SK-N-SH (cell line): ENCODE measurements around the gene DMD. TPM values are rescaled to one million over a fixed set of nuclear protein-coding genes. Genes with fewer than 3 reads are reported as not detected.

Source experiments
- CTCF ChIA-PET: fragments of 300-600, 350-600 bp; formaldehyde crosslinking; extraction: SDS; loops from one replicate; lab custom pipeline; 2021; lab: Yijun Ruan, JAX
- POLR2A ChIA-PET: fragments of 350-600 bp; sonication (Branson Sonifier 250); formaldehyde crosslinking; extraction: SDS; loops from one replicate; lab custom pipeline; 2020; ENCODE audit warnings: antibody characterized with exemption, inconsistent platforms; lab: Yijun Ruan, JAX
- DNase-seq: peaks from one replicate; pipeline ENCODE4 v3.0.0; 2012
- H2AFZ ChIP-seq: fragments of 200-600 bp; sonication (generic); 2 replicates; pipeline ENCODE4 v1.8.1; 2016; ENCODE audit warnings: antibody characterized with exemption, mild to moderate bottlenecking, low read depth
- H3F3A ChIP-seq: fragments of 200-600 bp; sonication (generic); replicated peaks from 2 replicates; pipeline ENCODE3; 2016; ENCODE audit warnings: antibody characterized with exemption, mild to moderate bottlenecking; ENCODE audit not compliant: insufficient read depth
- H3K27ac ChIP-seq, 2 experiments: fragments of 200-500 bp in 1 of 2; fragments of 200-600 bp in 1 of 2; sonication (Bioruptor generic) in 1 of 2; sonication (generic), shearing (Covaris generic) in 1 of 2; 2 replicates each; pipeline versions ENCODE4 v1.5.1 to v1.6.1; 2014 to 2016; ENCODE audit warnings: low read depth in 2 of 2, inconsistent platforms in 1 of 2, low read length in 1 of 2, mild to moderate bottlenecking in 1 of 2, mixed read lengths in 1 of 2
- H3K27me3 ChIP-seq: fragments of 200-600 bp; sonication (generic), shearing (Covaris generic); 2 replicates; pipeline ENCODE4 v1.6.1; 2016; ENCODE audit warnings: mixed run types; ENCODE audit not compliant: insufficient read depth
- H3K36me3 ChIP-seq, 2 experiments: fragments of 200-500 bp in 1 of 2; fragments of 200-600 bp in 1 of 2; sonication (Bioruptor generic) in 1 of 2; sonication (generic) in 1 of 2; replicated peaks in 1 of 2; 2 replicates each; pipeline versions ENCODE3 to v1.5.1; 2014 to 2016; ENCODE audit warnings: low read length in 1 of 2, mild to moderate bottlenecking in 1 of 2; ENCODE audit not compliant: insufficient read depth in 2 of 2, control insufficient read depth in 1 of 2
- H3K4me1 ChIP-seq, 2 experiments: fragments of 200-500 bp in 1 of 2; fragments of 200-600 bp in 1 of 2; sonication (Bioruptor generic) in 1 of 2; sonication (generic), shearing (Covaris generic) in 1 of 2; 2 replicates each; pipeline versions ENCODE4 v1.5.1 to v1.6.1; 2014 to 2016; ENCODE audit warnings: low read depth in 1 of 2, low read length in 1 of 2, mixed run types in 1 of 2; ENCODE audit not compliant: insufficient read depth in 2 of 2, control insufficient read depth in 1 of 2
- H3K4me2 ChIP-seq: fragments of 200-600 bp; sonication (generic), shearing (Covaris generic); 2 replicates; pipeline ENCODE4 v1.6.1; 2017; ENCODE audit warnings: mixed run types
- H3K4me3 ChIP-seq, 2 experiments: fragments of 200-500 bp in 1 of 2; fragments of 200-600 bp in 1 of 2; sonication (Bioruptor generic) in 1 of 2; sonication (generic), shearing (Covaris generic) in 1 of 2; 2 replicates each; pipeline versions ENCODE4 v1.5.1 to v1.8.1; 2014 to 2016; ENCODE audit warnings: low read depth in 2 of 2, inconsistent platforms in 1 of 2, low read length in 1 of 2, mild to moderate bottlenecking in 1 of 2, mixed read lengths in 1 of 2, moderate library complexity in 1 of 2
- H3K79me2 ChIP-seq: fragments of 200-600 bp; sonication (generic); 2 replicates; pipeline ENCODE4 v1.8.1; 2017; ENCODE audit warnings: mild to moderate bottlenecking; ENCODE audit not compliant: insufficient read depth
- H3K9ac ChIP-seq: fragments of 200-600 bp; sonication (generic); 2 replicates; pipeline ENCODE4 v1.6.1; 2017; ENCODE audit warnings: mixed run types
- H3K9me2 ChIP-seq: fragments of 200-600 bp; sonication (generic); 2 replicates; pipeline ENCODE4 v1.6.1; 2017; ENCODE audit warnings: mixed run types
- H3K9me3 ChIP-seq: fragments of 200-600 bp; sonication (generic); 2 replicates; pipeline ENCODE4 v1.6.1; 2017; ENCODE audit warnings: mixed run types, mild to moderate bottlenecking, moderate library complexity
- H4K20me1 ChIP-seq: fragments of 200-600 bp; sonication (generic); 2 replicates; pipeline ENCODE4 v1.6.1; 2017; ENCODE audit warnings: mild to moderate bottlenecking, mixed run types; ENCODE audit not compliant: insufficient read depth
- CHD2 ChIP-seq: fragments of 150-350 bp; IDR thresholded peaks from 2 replicates; pipeline ENCODE4 v1.6.1; 2018; ENCODE audit warnings: low read length; ENCODE audit not compliant: partially characterized antibody
- EP300 ChIP-seq, 2 experiments: IDR thresholded peaks; 2 replicates each; pipeline versions ENCODE4 v1.4.0 to v1.6.1; 2012; ENCODE audit warnings: borderline replicate concordance in 1 of 2, low read depth in 1 of 2, low read length in 1 of 2
- FOXM1 ChIP-seq: IDR thresholded peaks from 2 replicates; pipeline ENCODE4 v1.4.0; 2012; ENCODE audit warnings: low read depth, mild to moderate bottlenecking
- GATA2 ChIP-seq: sonication (generic); formaldehyde crosslinking; IDR thresholded peaks from 2 replicates; pipeline ENCODE4 v1.5.0; 2020; ENCODE audit warnings: mild to moderate bottlenecking, missing genetic modification reagents
- JUND ChIP-seq: IDR thresholded peaks from 2 replicates; pipeline ENCODE4 v1.4.0; 2012
- MAX ChIP-seq: IDR thresholded peaks from 2 replicates; pipeline ENCODE4 v1.4.0; 2012; ENCODE audit warnings: low read depth
- MXI1 ChIP-seq: IDR thresholded peaks from 2 replicates; pipeline ENCODE4 v1.6.1; 2012; ENCODE audit warnings: mild to moderate bottlenecking, low read depth, low read length, improper control_type of control experiment
- NRF1 ChIP-seq: IDR thresholded peaks from 2 replicates; pipeline ENCODE4 v1.6.1; 2012; ENCODE audit warnings: low read depth, mild to moderate bottlenecking, low read length
- POLR2AphosphoS5 ChIP-seq: IDR thresholded peaks from 2 replicates; pipeline ENCODE4 v1.6.1; 2012; ENCODE audit warnings: low read depth, low read length
- RCOR1 ChIP-seq: fragments of 150-350 bp; IDR thresholded peaks from 2 replicates; pipeline ENCODE4 v1.6.1; 2017; ENCODE audit warnings: antibody characterized with exemption, low read length
- REST ChIP-seq: IDR thresholded peaks from 2 replicates; pipeline ENCODE4 v1.6.1; 2012; ENCODE audit warnings: mild to moderate bottlenecking, low read depth, low read length, moderate library complexity
- RFX5 ChIP-seq: IDR thresholded peaks from 2 replicates; pipeline ENCODE4 v1.6.1; 2012; ENCODE audit warnings: mild to moderate bottlenecking, improper control_type of control experiment, low read length
- SMC3 ChIP-seq: IDR thresholded peaks from 2 replicates; pipeline ENCODE4 v1.6.1; 2012; ENCODE audit warnings: low read depth, low read length, improper control_type of control experiment
- TEAD4 ChIP-seq: IDR thresholded peaks from 2 replicates; pipeline ENCODE4 v1.4.0; 2012; ENCODE audit warnings: mild to moderate bottlenecking, borderline replicate concordance; ENCODE audit not compliant: insufficient read depth
- USF1 ChIP-seq: IDR thresholded peaks from 2 replicates; pipeline ENCODE4 v1.4.0; 2012; ENCODE audit warnings: low read depth, borderline replicate concordance
- USF2 ChIP-seq: fragments of 150-350 bp; IDR thresholded peaks from 2 replicates; pipeline ENCODE4 v1.6.1; 2017; ENCODE audit warnings: antibody characterized with exemption, low read length, low read depth, borderline replicate concordance
- WGBS: methylation state at CpG from one replicate; pipeline ENCODE4 v1.1.6; 2017; ENCODE audit warnings: low lambda C conversion rate; 5-methylcytosine and 5-hydroxymethylcytosine counted together
- polyA plus RNA-seq, 3 experiments: library from polyadenylated mRNA; depleted of rRNA; stranded (reverse); fragments of >200 nt; gene quantifications; 2 replicates each; pipeline ENCODE4 v1.2.3, GENCODE V29; 2012

The DMD gene
- polyA plus RNA-seq, 1 of the 3 experiments (the other 2 are of a cell fraction): 3.9 TPM

GRCh38 chrX:32118832-32119231 lies 1092.5 kb downstream of the DMD start:
- Histone ChIP-seq H3K27ac (no peak overlapping the region), H3K4me3 (no peak overlapping the region), H3K4me2 (no peak overlapping the region), H3K9ac (no peak overlapping the region), H3K9me2 (no peaks in the 10 kb centered on the region), H3K9me3 (no peaks in the 10 kb centered on the region), H3K4me1 (no peaks in the 10 kb centered on the region), H3K27me3 (no peaks in the 10 kb centered on the region), H3F3A (no peaks in the 10 kb centered on the region), H3K79me2 (no peaks in the 10 kb centered on the region), H3K36me3 (no peaks in the 10 kb centered on the region), H4K20me1 (no peaks in the 10 kb centered on the region), H2AFZ (no peak overlapping the region)
- DNase-seq: no peak
- TF ChIP-seq REST: no peak
- no peak for TF ChIP-seq POLR2AphosphoS5
- no peak for TF ChIP-seq SMC3
- no peak for TF ChIP-seq EP300 (IDR thresholded peaks at IDR 0.05; ENCODE audit: borderline replicate concordance in 1 of 2, low read depth in 1 of 2, low read length in 1 of 2)
- no peak for TF ChIP-seq TEAD4
- no peak for TF ChIP-seq USF2
- no peak for TF ChIP-seq CHD2
- no peak for TF ChIP-seq RCOR1
- no peak for TF ChIP-seq JUND
- TF ChIP-seq MAX: no peak
- TF ChIP-seq MXI1: no peak
- no peak for TF ChIP-seq NRF1
- TF ChIP-seq GATA2 (CRISPR knock-in tag): no peak
- no peak for TF ChIP-seq RFX5
- no peak for TF ChIP-seq FOXM1
- no peak for TF ChIP-seq USF1
- WGBS: 32% methylated on average over 8 of the region's 8 CpGs
- ChIA-PET CTCF (no interaction called here), POLR2A (interaction anchor here (1.1 kb wide), 1 partner anchor 8 kb away, joined by 3 read pairs; no protein-coding TSS in a partner anchor)
